GM23338 (cell line): ENCODE measurements around the gene TMEM238. TPM values are rescaled to one million over a fixed set of nuclear protein-coding genes. Genes with fewer than 3 reads are reported as not detected.

Experiments
- ATAC-seq: fragments of 200-7000 bp; cut with Tn5 transposase; 3 replicates; pipeline ENCODE4 v1.9.1; 2020
- DNase-seq: peaks from one replicate; pipeline ENCODE4 v3.0.0-alpha.2; 2015; ENCODE audit warnings: low spot score
- H2AFZ ChIP-seq: fragments of 200-600 bp; sonication (generic); 2 replicates; pipeline ENCODE4 v1.8.0; 2016; ENCODE audit warnings: antibody characterized with exemption, mild to moderate bottlenecking, moderate library complexity
- H3F3A ChIP-seq: fragments of 200-600 bp; sonication (generic); replicated peaks from 2 replicates; pipeline ENCODE4 v1.8.0; 2017; ENCODE audit warnings: antibody characterized with exemption, mixed run types, low read depth
- H3K27ac ChIP-seq: fragments of 200-600 bp; sonication (generic); 2 replicates; pipeline ENCODE4 v1.6.1; 2016; ENCODE audit warnings: low read depth
- H3K27me3 ChIP-seq: fragments of 200-600 bp; sonication (generic); 2 replicates; pipeline ENCODE4 v1.8.0; 2016; ENCODE audit warnings: mild to moderate bottlenecking, mixed run types, moderate library complexity; ENCODE audit not compliant: insufficient read depth
- H3K36me3 ChIP-seq: fragments of 200-600 bp; sonication (generic); 2 replicates; pipeline ENCODE4 v1.8.0; 2016; ENCODE audit warnings: mild to moderate bottlenecking; ENCODE audit not compliant: insufficient read depth
- H3K4me1 ChIP-seq: fragments of 200-600 bp; sonication (generic); 2 replicates; pipeline ENCODE4 v1.8.0; 2016; ENCODE audit warnings: mild to moderate bottlenecking, moderate library complexity; ENCODE audit not compliant: insufficient read depth
- H3K4me2 ChIP-seq: fragments of 200-600 bp; sonication (generic); 2 replicates; pipeline ENCODE4 v1.7.1; 2017; ENCODE audit warnings: mixed run types
- H3K4me3 ChIP-seq: fragments of 200-600 bp; sonication (generic); 2 replicates; pipeline ENCODE4 v1.6.1; 2016; ENCODE audit warnings: mixed run types
- H3K79me2 ChIP-seq: fragments of 200-600 bp; sonication (generic); replicated peaks from 2 replicates; pipeline ENCODE4 v1.8.0; 2017; ENCODE audit warnings: mild to moderate bottlenecking; ENCODE audit not compliant: insufficient read depth
- H3K9me2 ChIP-seq: fragments of 200-600 bp; sonication (generic); 2 replicates; pipeline ENCODE4 v1.8.0; 2017; ENCODE audit not compliant: insufficient read depth
- H4K20me1 ChIP-seq: fragments of 200-600 bp; sonication (generic); replicated peaks from 2 replicates; pipeline ENCODE4 v1.8.0; 2017; ENCODE audit warnings: mild to moderate bottlenecking; ENCODE audit not compliant: insufficient read depth
- H3K27ac Mint-ChIP-seq: 2 replicates; pipeline ENCODE4 v1.8.0; 2020; ENCODE audit warnings: inconsistent platforms, mild to moderate bottlenecking, moderate library complexity, mixed read lengths
- H3K27me3 Mint-ChIP-seq: 3 replicates; pipeline ENCODE4 v1.8.0; 2022; ENCODE audit warnings: low read depth, mild to moderate bottlenecking, moderate library complexity, mixed read lengths, inconsistent platforms; ENCODE audit not compliant: insufficient read depth, poor library complexity
- H3K36me3 Mint-ChIP-seq: 3 replicates; pipeline ENCODE4 v1.8.0; 2021; ENCODE audit warnings: low read depth, mild to moderate bottlenecking, inconsistent platforms, moderate library complexity, mixed read lengths
- H3K4me1 Mint-ChIP-seq: 3 replicates; pipeline ENCODE4 v1.8.0; 2020; ENCODE audit warnings: mild to moderate bottlenecking, inconsistent platforms, mixed read lengths
- H3K4me3 Mint-ChIP-seq: 3 replicates; pipeline ENCODE4 v1.8.0; 2021; ENCODE audit warnings: moderate library complexity, mild to moderate bottlenecking, inconsistent platforms, mixed read lengths
- H3K9me3 Mint-ChIP-seq: 3 replicates; pipeline ENCODE4 v1.8.0; 2020; ENCODE audit warnings: moderate library complexity, mild to moderate bottlenecking, inconsistent platforms, mixed read lengths
- CREB1 ChIP-seq: fragments of 250-450 bp; sonication (Bioruptor Pico); IDR thresholded peaks from 2 replicates; pipeline ENCODE4 v1.5.0; 2020; ENCODE audit warnings: low read depth, mild to moderate bottlenecking, moderate library complexity
- CTCF ChIP-seq, 2 experiments: fragments of 200-600 bp in 1 of 2; sonication (generic) in 1 of 2; conservative IDR thresholded peaks; 2 replicates each; pipeline versions ENCODE4 v1.5.1 to v1.6.1; 2016 to 2017; ENCODE audit warnings: antibody characterized with exemption in 2 of 2, low read depth in 2 of 2, mild to moderate bottlenecking in 2 of 2, moderate library complexity in 1 of 2
- ETS1 ChIP-seq: IDR thresholded peaks from 2 replicates; pipeline ENCODE4 v1.6.1; 2016; ENCODE audit warnings: antibody characterized with exemption
- EZH2 ChIP-seq: fragments of 200-600 bp; sonication (generic); IDR thresholded peaks from one replicate; pipeline ENCODE4 v1.8.0; 2017; ENCODE audit warnings: antibody characterized with exemption, mild to moderate bottlenecking, low read depth; ENCODE audit not compliant: unreplicated experiment
- EZH2phosphoT487 ChIP-seq: fragments of 200-600 bp; sonication (generic); IDR thresholded peaks from one replicate; pipeline ENCODE4 v1.8.1; 2018; ENCODE audit warnings: antibody characterized with exemption; ENCODE audit not compliant: unreplicated experiment
- JUNB ChIP-seq: IDR thresholded peaks from one replicate; pipeline ENCODE4 v1.6.1; 2016; ENCODE audit warnings: antibody characterized with exemption; ENCODE audit not compliant: unreplicated experiment
- NANOG ChIP-seq: IDR thresholded peaks from 2 replicates; pipeline ENCODE4 v1.6.1; 2016; ENCODE audit warnings: antibody characterized with exemption, borderline replicate concordance
- POLR2AphosphoS5 ChIP-seq: IDR thresholded peaks from 2 replicates; pipeline ENCODE4 v1.6.1; 2016; ENCODE audit warnings: antibody characterized with exemption, low read depth
- REST ChIP-seq: IDR thresholded peaks from one replicate; pipeline ENCODE4 v1.6.1; 2018; ENCODE audit warnings: antibody characterized with exemption; ENCODE audit not compliant: unreplicated experiment
- STAT1 ChIP-seq: IDR thresholded peaks from one replicate; pipeline ENCODE4 v1.6.1; 2016; ENCODE audit warnings: antibody characterized with exemption; ENCODE audit not compliant: unreplicated experiment
- ZNF114 ChIP-seq: fragments of 250-450 bp; sonication (Bioruptor Pico); IDR thresholded peaks from 2 replicates; pipeline ENCODE4 v1.5.0; 2020; ENCODE audit warnings: mild to moderate bottlenecking, moderate library complexity
- ZNF331 ChIP-seq: fragments of 250-450 bp; sonication (Bioruptor Pico); IDR thresholded peaks from 2 replicates; pipeline ENCODE4 v1.5.0; 2020; ENCODE audit warnings: low read depth, mild to moderate bottlenecking, moderate library complexity
- ZNF462 ChIP-seq: fragments of 250-450 bp; sonication (Bioruptor Pico); IDR thresholded peaks from 2 replicates; pipeline ENCODE4 v1.5.0; 2020; ENCODE audit warnings: mild to moderate bottlenecking, moderate library complexity
- polyA plus RNA-seq: library from polyadenylated mRNA; unstranded; fragments of >200 nt; fragmentation: Nextera tagmentation; extraction: Ambion mirVana; gene quantifications from 2 replicates; pipeline ENCODE4 v1.2.1, GENCODE V29; 2016
- total RNA-seq: library from RNA; depleted of rRNA; stranded (reverse); fragments of >200 nt; shearing (Covaris generic); gene quantifications from 2 replicates; pipeline ENCODE4 v1.2.3, GENCODE V29; 2014

TMEM238 gene
- total and polyA plus RNA-seq, 2 experiments from 2014 or later, result 0.55 to 7.5 TPM

GRCh38 chr19:55355213-55355821 lies 28.8 kb downstream of the TMEM238 start:
- H3K27ac Mint-ChIP-seq, result no peak overlapping the region
- H3K36me3 Mint-ChIP-seq, result no peaks in the 10 kb centered on the region

More at GRCh38 chr19:55355213-55355821, 28.8 kb downstream of the TMEM238 start:
- H3K9me3 Mint-ChIP-seq, result no peaks in the 10 kb centered on the region
- peaks cover 29% of the 10 kb centered on the region for H3K4me1 Mint-ChIP-seq
- TF ChIP-seq ETS1, result no peak
- no peak for TF ChIP-seq EZH2phosphoT487
- TF ChIP-seq EZH2, result no peak
- TF ChIP-seq CREB1 (CRISPR knock-in tag), result no peak
- TF ChIP-seq ZNF462 (CRISPR knock-in tag), result no peak
- TF ChIP-seq REST, result no peak
- no peak for TF ChIP-seq NANOG
- no peak for TF ChIP-seq POLR2AphosphoS5
- no peak for TF ChIP-seq ZNF331 (CRISPR knock-in tag)
- no peak for TF ChIP-seq ZNF114 (CRISPR knock-in tag)
- TF ChIP-seq JUNB, result no peak
- no peak for TF ChIP-seq CTCF (conservative IDR thresholded peaks at IDR 0.05; ENCODE audit: low read depth in 2 of 2)
- TF ChIP-seq STAT1, result no peak
- H3K27me3 Mint-ChIP-seq, result peaks cover 66% of the 10 kb centered on the region
- Histone ChIP-seq H3K27ac (no peak overlapping the region), H3K4me3 (peak overlapping the region; percentile 32; the same call in 1 of the 2 replicates), H4K20me1 (no peaks in the 10 kb centered on the region), H3K4me1 (peaks cover 17% of the 10 kb centered on the region; the same call in 1 of the 2 replicates), H3K36me3 (no peaks in the 10 kb centered on the region), H3K79me2 (no peaks in the 10 kb centered on the region), H3K4me2 (peak overlapping the region; percentile 57; the same call in 1 of the 2 replicates), H3K27me3 (peaks cover 63% of the 10 kb centered on the region), H3F3A (peaks cover 13% of the 10 kb centered on the region), H3K9me2 (no peaks in the 10 kb centered on the region), H2AFZ (peak overlapping the region; percentile 85)
- DNase-seq (peak; percentile 77), ATAC-seq (peak; percentile 4)
- H3K4me3 Mint-ChIP-seq, result peak overlapping the region; percentile 50
